OCI-LY3 (cell line): ENCODE data around the gene ANKRD44.

Source experiments
- CTCF ChIP-seq: fragments of 200-600, 300-600 bp; sonication (generic); IDR thresholded peaks from 2 replicates; pipeline ENCODE4 v1.5.1; 2014; ENCODE audit warnings: antibody characterized with exemption, low read length, low read depth
- EZH2phosphoT487 ChIP-seq: fragments of 200-600 bp; shearing (Covaris generic); IDR thresholded peaks from 2 replicates; pipeline ENCODE4 v1.6.1; 2018; ENCODE audit warnings: antibody characterized with exemption, mixed run types, low read depth

GRCh38 chr2:197073701-197074433 is 236.7 kb downstream of the ANKRD44 start:
- TF ChIP-seq CTCF (no peak), EZH2phosphoT487 (no peak)
